Upper lobe of left lung (tissue), 4 donors: ENCODE measurements around the gene ARFGAP2.

Experiments used
- CTCF ChIP-seq, 6 experiments: fragments of 450-650 bp in 4 of 6; fragments of 200-600 bp in 2 of 6; sonication (generic) in 2 of 6; IDR thresholded peaks; one replicate each; pipeline ENCODE4 v1.5.1; 2016 to 2019; ENCODE audit warnings: antibody characterized with exemption in 6 of 6
- EP300 ChIP-seq, 4 donors: sonication (generic); formaldehyde crosslinking; IDR thresholded peaks; one replicate each; pipeline ENCODE4 v1.5.1; 2017; ENCODE audit warnings: antibody characterized with exemption in 4 of 4, control low read depth in 2 of 4
- POLR2A ChIP-seq, 4 donors: fragments of 450-650 bp; IDR thresholded peaks; one replicate each; pipeline ENCODE4 v1.5.1; 2016 to 2017; ENCODE audit warnings: antibody characterized with exemption in 4 of 4, mild to moderate bottlenecking in 2 of 4

GRCh38 chr11:47121731-47122130 lies 54.9 kb downstream of the ARFGAP2 start:
- no peak for TF ChIP-seq CTCF (IDR thresholded peaks at IDR 0.05)
- TF ChIP-seq POLR2A (IDR thresholded peaks at IDR 0.05) = no peak
- no peak for TF ChIP-seq EP300 (IDR thresholded peaks at IDR 0.05)
